ENCODE data around the gene AXIN2. TPM values are rescaled to one million over a fixed set of nuclear protein-coding genes. Genes with fewer than 3 reads are reported as not detected.
A peak's percentile ranks its signal among the peaks of the same experiment; 100 is the strongest.

The AXIN2 gene
- total RNA-seq, 1 donor from 2014 or later, result 17.9 TPM

- no peak for DNase-seq (ENCODE audit: extremely low spot score in 2 of 2)
- TF ChIP-seq CTCF (IDR thresholded peaks at IDR 0.05), result no peak
- no peak for TF ChIP-seq POLR2A (IDR thresholded peaks at IDR 0.05)
- no peak for TF ChIP-seq POLR2AphosphoS5 (IDR thresholded peaks at IDR 0.05; ENCODE audit: insufficient read depth in 1 of 2, low read depth in 1 of 2)
- Histone ChIP-seq H3K4me1 (peaks cover 46% of the 10 kb centered on the region), H3K4me3 (no peak overlapping the region), H3K36me3 (no peaks in the 10 kb centered on the region), H3K27ac (peak overlapping the region; percentile 19), H3K27me3 (no peaks in the 10 kb centered on the region), H3K9me3 (no peaks in the 10 kb centered on the region)
- intact Hi-C loops (cut with DNase I), result no loop called here
Measured at GRCh38 chr17:65583921-65584603, 22.6 kb upstream of the AXIN2 start.

GRCh38 chr17:65576939-65577338, 15.5 kb upstream of the AXIN2 start:
- intact Hi-C loops (cut with DNase I), result no loop called here
- Histone ChIP-seq H3K27ac (no peak overlapping the region), H3K36me3 (no peaks in the 10 kb centered on the region), H3K4me1 (no peaks in the 10 kb centered on the region), H3K9me3 (no peaks in the 10 kb centered on the region), H3K27me3 (no peaks in the 10 kb centered on the region), H3K4me3 (no peak overlapping the region)
- no peak for DNase-seq (ENCODE audit: extremely low spot score in 2 of 2)
- TF ChIP-seq POLR2A (IDR thresholded peaks at IDR 0.05) (no peak), CTCF (IDR thresholded peaks at IDR 0.05) (no peak), POLR2AphosphoS5 (IDR thresholded peaks at IDR 0.05; ENCODE audit: insufficient read depth in 1 of 2, low read depth in 1 of 2) (no peak)

DNA sequence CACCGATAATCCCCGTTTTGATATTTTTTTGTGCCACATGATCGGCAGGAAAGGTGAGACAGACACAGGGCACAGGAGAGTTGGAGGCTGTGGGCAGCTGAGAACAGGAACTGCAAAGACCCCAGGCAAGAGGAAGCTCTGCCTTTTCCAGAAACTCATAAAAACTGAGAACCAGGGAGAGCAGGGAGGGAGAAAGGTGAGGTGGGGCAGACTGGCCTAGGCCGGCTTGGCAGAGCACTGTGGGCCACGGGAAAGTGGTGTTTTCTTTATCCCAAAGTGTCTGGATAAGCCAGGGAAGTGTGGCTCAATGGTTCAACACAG, 11.8 kb upstream of the AXIN2 start:
- no peaks in the 10 kb centered on the region for H3K4me1 ChIP-seq
- H3K27ac ChIP-seq, result no peak overlapping the region
- TF ChIP-seq POLR2A (IDR thresholded peaks at IDR 0.05) (no peak), POLR2AphosphoS5 (IDR thresholded peaks at IDR 0.05; ENCODE audit: insufficient read depth in 1 of 2, low read depth in 1 of 2) (no peak), CTCF (IDR thresholded peaks at IDR 0.05) (no peak)
- H3K27me3 ChIP-seq, result no peaks in the 10 kb centered on the region
- no peaks in the 10 kb centered on the region for H3K36me3 ChIP-seq
- intact Hi-C loops (cut with DNase I), result no loop called here
- no peak overlapping the region for H3K4me3 ChIP-seq
- no peaks in the 10 kb centered on the region for H3K9me3 ChIP-seq
- no peak for DNase-seq (ENCODE audit: extremely low spot score in 2 of 2)

DNA sequence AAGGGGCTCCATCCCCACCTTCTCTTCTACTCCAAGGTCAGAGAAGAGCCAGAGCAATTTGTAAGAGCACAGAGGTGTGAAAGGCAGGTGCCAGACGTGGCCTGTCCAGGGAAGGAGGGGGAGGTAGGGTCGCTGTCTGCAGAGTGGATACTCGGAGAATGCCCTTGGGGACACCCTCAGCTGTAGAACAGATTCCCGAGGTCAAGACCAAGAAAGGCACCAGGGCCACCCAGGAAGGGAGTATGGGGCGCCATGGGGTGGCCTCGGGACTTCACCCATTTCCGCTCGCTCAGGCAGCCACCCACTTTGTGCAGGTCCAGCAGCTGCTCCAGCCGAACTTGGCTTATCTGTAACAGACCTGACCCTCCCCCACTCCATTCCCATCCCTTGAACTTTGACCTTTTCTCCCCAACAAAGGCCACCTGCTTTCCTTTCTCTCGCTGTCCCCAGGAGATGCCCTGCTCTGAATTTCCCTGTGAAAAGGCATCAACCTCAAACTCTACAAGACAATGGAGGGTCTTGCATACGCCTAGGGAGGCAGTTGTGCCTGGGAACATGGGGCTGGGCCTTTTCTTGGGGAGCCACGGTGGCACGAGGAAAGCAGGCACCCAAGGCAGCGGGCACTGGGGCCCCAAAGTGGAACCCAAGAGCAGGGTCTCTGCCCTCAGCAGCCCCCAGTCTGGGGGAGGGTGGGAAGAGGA, 11.3 kb upstream of the AXIN2 start:
- Histone ChIP-seq H3K27me3 (no peaks in the 10 kb centered on the region), H3K4me1 (no peaks in the 10 kb centered on the region), H3K27ac (no peak overlapping the region), H3K4me3 (no peak overlapping the region), H3K9me3 (no peaks in the 10 kb centered on the region), H3K36me3 (no peaks in the 10 kb centered on the region)
- TF ChIP-seq POLR2A (IDR thresholded peaks at IDR 0.05) (no peak), CTCF (IDR thresholded peaks at IDR 0.05) (no peak), POLR2AphosphoS5 (IDR thresholded peaks at IDR 0.05; ENCODE audit: insufficient read depth in 1 of 2, low read depth in 1 of 2) (no peak)
- DNase-seq (ENCODE audit: extremely low spot score in 2 of 2), result no peak
- intact Hi-C loops (cut with DNase I), result no loop called here

- no peaks in the 10 kb centered on the region for H3K27me3 ChIP-seq
- no peak overlapping the region for H3K27ac ChIP-seq
- no peaks in the 10 kb centered on the region for H3K9me3 ChIP-seq
- no peaks in the 10 kb centered on the region for H3K4me1 ChIP-seq
- TF ChIP-seq CTCF (IDR thresholded peaks at IDR 0.05) (no peak), POLR2A (IDR thresholded peaks at IDR 0.05) (no peak), POLR2AphosphoS5 (IDR thresholded peaks at IDR 0.05; ENCODE audit: insufficient read depth in 1 of 2, low read depth in 1 of 2) (no peak)
- no peak overlapping the region for H3K4me3 ChIP-seq
- intact Hi-C loops (cut with DNase I), result no loop called here
- DNase-seq (ENCODE audit: extremely low spot score in 2 of 2), result no peak
- no peaks in the 10 kb centered on the region for H3K36me3 ChIP-seq
Measured at GRCh38 chr17:65572186-65572580, 10.7 kb upstream of the AXIN2 start.

Data from vagina (tissue), 2 donors.